HG02938 (cell line): ENCODE results near the gene CR1.
A peak's percentile ranks its signal among the peaks of the same experiment; 100 is the strongest.
"Not testable (repeated sequence)": the region's sequence is repeated elsewhere in the genome, so short reads cannot be mapped to it uniquely, and the experiment has no call there.

ENCODE experiments used
- ATAC-seq: cut with Tn5 transposase; IDR thresholded peaks from one replicate; pipeline ENCODE4 v1.9.1; 2021; ENCODE audit warnings: mild to moderate bottlenecking, moderate library complexity; ENCODE audit not compliant: unreplicated experiment

The CR1 gene

GRCh38 chr1:207579436-207579799 lies 83.5 kb downstream of the CR1 start:
- peak; percentile 96 for ATAC-seq

- ATAC-seq = no peak
Observed at GRCh38 chr1:207581496-207582153, 85.7 kb downstream of the CR1 start.

GRCh38 chr1:207589506-207589905 lies 93.5 kb downstream of the CR1 start:
- not testable (repeated sequence) for ATAC-seq

GRCh38 chr1:207591205-207591604 lies 95.2 kb downstream of the CR1 start:
- not testable (repeated sequence) for ATAC-seq

GRCh38 chr1:207594095-207594494 lies 98.1 kb downstream of the CR1 start:
- ATAC-seq = not testable (repeated sequence)

GRCh38 chr1:207603777-207604176 lies 107.8 kb downstream of the CR1 start:
- ATAC-seq = no peak

- no peak for ATAC-seq
Observed at GRCh38 chr1:207605444-207606361, 109.7 kb downstream of the CR1 start.

GRCh38 chr1:207606362-207606755 lies 110.4 kb downstream of the CR1 start:
- no peak for ATAC-seq

- no peak for ATAC-seq
Observed at GRCh38 chr1:207612762-207613161, 116.8 kb downstream of the CR1 start.

GRCh38 chr1:207619871-207620542 lies 124.0 kb downstream of the CR1 start:
- ATAC-seq = peak; percentile 99

GRCh38 chr1:207620543-207620893 lies 124.6 kb downstream of the CR1 start:
- ATAC-seq = no peak

- ATAC-seq = not testable (repeated sequence)
Observed at GRCh38 chr1:207625504-207626071, 129.6 kb downstream of the CR1 start.

- no peak for ATAC-seq
Observed at GRCh38 chr1:207626972-207627337, 131.0 kb downstream of the CR1 start.

GRCh38 chr1:207627496-207627895 lies 131.5 kb downstream of the CR1 start:
- ATAC-seq = no peak

- ATAC-seq = no peak
Observed at GRCh38 chr1:207628776-207629175, 132.8 kb downstream of the CR1 start.

- no peak for ATAC-seq
Observed at GRCh38 chr1:207631137-207631536, 135.2 kb downstream of the CR1 start.

GRCh38 chr1:207633226-207633625 lies 137.3 kb downstream of the CR1 start:
- no peak for ATAC-seq

- not testable (repeated sequence) for ATAC-seq
Observed at GRCh38 chr1:207633699-207634289, 137.8 kb downstream of the CR1 start.

GRCh38 chr1:207634293-207634692 lies 138.3 kb downstream of the CR1 start:
- not testable (repeated sequence) for ATAC-seq

GRCh38 chr1:207635569-207636186 lies 139.7 kb downstream of the CR1 start:
- not testable (repeated sequence) for ATAC-seq
